ENCODE measurements around the gene DNAJC27.

DNA sequence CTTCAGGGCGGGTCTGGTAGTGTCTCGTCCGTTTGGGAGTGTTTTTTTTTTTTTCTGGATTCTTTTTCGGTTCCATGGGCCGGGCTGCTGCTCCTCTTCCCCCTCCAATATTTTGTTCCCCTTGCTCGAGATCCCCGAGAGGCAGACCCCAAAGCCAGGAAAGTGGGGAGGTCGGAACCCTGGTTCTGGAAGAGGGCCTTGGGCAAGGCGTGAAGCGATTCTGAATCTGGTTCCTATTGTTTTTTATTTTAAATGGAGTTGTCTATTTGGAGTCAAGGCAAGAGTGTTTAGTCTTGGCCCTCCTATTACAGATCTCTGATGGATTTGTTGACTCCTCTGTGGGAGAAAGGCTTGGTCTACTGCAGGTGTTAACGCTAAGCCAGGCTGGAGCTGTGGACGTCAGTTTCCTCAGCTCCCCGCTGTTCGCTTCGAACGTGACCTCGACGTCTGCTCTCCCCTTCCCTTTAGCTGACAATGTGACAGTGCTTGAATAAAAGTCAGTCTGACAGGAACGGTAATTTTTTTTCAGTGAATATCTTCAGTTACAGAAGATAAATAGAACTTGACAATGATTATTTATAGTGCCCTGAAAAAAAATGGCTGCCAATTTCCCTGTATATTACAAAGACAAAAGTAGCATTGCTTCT, 683 bp upstream of the DNAJC27 start:
- TF ChIP-seq, protein P1, sequence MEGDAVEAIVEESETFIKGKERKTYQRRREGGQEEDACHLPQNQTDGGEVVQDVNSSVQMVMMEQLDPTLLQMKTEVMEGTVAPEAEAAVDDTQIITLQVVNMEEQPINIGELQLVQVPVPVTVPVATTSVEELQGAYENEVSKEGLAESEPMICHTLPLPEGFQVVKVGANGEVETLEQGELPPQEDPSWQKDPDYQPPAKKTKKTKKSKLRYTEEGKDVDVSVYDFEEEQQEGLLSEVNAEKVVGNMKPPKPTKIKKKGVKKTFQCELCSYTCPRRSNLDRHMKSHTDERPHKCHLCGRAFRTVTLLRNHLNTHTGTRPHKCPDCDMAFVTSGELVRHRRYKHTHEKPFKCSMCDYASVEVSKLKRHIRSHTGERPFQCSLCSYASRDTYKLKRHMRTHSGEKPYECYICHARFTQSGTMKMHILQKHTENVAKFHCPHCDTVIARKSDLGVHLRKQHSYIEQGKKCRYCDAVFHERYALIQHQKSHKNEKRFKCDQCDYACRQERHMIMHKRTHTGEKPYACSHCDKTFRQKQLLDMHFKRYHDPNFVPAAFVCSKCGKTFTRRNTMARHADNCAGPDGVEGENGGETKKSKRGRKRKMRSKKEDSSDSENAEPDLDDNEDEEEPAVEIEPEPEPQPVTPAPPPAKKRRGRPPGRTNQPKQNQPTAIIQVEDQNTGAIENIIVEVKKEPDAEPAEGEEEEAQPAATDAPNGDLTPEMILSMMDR (IDR thresholded peaks at IDR 0.05): no peak
- TF ChIP-seq ZFX (IDR thresholded peaks at IDR 0.05; ENCODE audit: borderline replicate concordance): no peak

All from 22Rv1 (cell line).